Activated naive CD4-positive, alpha-beta T cell treated with anti-CD3 and anti-CD28 coated beads, Interleukin-2, amount 10 ng/mL, durations not matched to agents 7 days and 5 days (primary cell): ENCODE results near the gene IGF2BP2.
"Not testable (repeated sequence)": the region's sequence is repeated elsewhere in the genome, so short reads cannot be mapped to it uniquely, and the experiment has no call there.

Source experiments
- CTCF ChIA-PET: fragments of 350-600 bp; sonication (Branson Sonifier 250); formaldehyde crosslinking; loops from one replicate; lab custom pipeline; 2021; ENCODE audit warnings: antibody characterized with exemption; lab: Charles Lee
- DNase-seq: peaks from one replicate; pipeline ENCODE4 v3.0.0-alpha.2; 2020
- H3K27ac Mint-ChIP-seq: one replicate; pipeline ENCODE4 v1.8.0; 2021; ENCODE audit warnings: mild to moderate bottlenecking, moderate library complexity, mixed read lengths
- H3K27me3 Mint-ChIP-seq: one replicate; pipeline ENCODE4 v1.8.0; 2021; ENCODE audit warnings: mild to moderate bottlenecking, mixed read lengths
- H3K36me3 Mint-ChIP-seq: one replicate; pipeline ENCODE4 v1.8.0; 2021; ENCODE audit warnings: mixed read lengths
- H3K4me1 Mint-ChIP-seq: one replicate; pipeline ENCODE4 v1.8.0; 2021; ENCODE audit warnings: mixed read lengths
- H3K4me3 Mint-ChIP-seq: one replicate; pipeline ENCODE4 v1.8.0; 2021; ENCODE audit warnings: mild to moderate bottlenecking, moderate library complexity, mixed read lengths
- H3K9me3 Mint-ChIP-seq: one replicate; pipeline ENCODE4 v1.8.0; 2021; ENCODE audit warnings: mixed read lengths

The IGF2BP2 gene

DNA sequence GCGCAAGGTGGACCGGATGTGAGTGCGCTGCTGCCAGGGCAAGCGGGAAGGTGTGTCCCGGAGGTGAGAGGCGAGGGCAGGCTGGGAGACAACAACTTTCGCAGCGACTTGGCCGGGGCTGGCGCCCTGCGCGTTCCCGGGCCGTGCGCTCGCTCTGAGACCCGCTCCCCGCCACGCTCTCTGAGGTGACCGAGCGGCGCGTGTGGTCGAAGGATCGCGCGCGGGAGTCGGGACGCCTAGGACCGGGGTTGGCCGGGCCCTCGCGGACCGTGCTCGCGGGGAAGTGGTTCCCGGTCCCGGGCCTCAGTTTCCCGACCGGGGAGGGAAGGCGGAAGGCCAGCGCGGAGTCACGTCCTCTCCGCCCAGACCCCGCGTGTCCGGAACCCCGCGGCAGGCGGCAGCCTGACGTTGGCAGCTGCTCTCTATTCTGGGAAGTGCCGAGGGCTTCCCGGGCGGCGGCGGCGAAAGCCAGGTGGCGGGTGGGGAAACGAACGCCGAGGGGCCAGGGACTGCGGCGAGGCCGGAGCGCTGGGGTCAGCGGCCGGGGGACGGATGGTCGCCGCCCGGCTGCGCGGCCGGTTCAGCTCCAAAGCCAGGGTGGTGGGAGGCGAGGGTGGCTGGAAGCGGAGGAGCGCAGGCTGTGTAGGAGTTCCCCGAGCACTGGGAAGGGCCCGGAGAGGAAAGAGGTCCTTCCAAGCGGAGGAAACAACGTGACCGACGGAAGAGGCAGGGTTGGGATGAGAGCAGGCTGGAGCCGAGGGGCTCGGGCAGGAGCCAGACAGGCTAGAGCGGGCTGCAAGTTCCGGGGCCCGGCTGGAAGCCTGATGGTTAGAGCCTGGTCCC is 1.0 kb upstream of the IGF2BP2 start:
- Mint-ChIP-seq H3K9me3 (no peaks in the 10 kb centered on the region), H3K27me3 (peaks cover 89% of the 10 kb centered on the region), H3K4me3 (peak overlapping the region; percentile 83), H3K36me3 (no peaks in the 10 kb centered on the region), H3K4me1 (peaks cover 24% of the 10 kb centered on the region), H3K27ac (peak overlapping the region; percentile 68)
- CTCF ChIA-PET: no interaction called here
- peak; percentile 72 for DNase-seq

DNA sequence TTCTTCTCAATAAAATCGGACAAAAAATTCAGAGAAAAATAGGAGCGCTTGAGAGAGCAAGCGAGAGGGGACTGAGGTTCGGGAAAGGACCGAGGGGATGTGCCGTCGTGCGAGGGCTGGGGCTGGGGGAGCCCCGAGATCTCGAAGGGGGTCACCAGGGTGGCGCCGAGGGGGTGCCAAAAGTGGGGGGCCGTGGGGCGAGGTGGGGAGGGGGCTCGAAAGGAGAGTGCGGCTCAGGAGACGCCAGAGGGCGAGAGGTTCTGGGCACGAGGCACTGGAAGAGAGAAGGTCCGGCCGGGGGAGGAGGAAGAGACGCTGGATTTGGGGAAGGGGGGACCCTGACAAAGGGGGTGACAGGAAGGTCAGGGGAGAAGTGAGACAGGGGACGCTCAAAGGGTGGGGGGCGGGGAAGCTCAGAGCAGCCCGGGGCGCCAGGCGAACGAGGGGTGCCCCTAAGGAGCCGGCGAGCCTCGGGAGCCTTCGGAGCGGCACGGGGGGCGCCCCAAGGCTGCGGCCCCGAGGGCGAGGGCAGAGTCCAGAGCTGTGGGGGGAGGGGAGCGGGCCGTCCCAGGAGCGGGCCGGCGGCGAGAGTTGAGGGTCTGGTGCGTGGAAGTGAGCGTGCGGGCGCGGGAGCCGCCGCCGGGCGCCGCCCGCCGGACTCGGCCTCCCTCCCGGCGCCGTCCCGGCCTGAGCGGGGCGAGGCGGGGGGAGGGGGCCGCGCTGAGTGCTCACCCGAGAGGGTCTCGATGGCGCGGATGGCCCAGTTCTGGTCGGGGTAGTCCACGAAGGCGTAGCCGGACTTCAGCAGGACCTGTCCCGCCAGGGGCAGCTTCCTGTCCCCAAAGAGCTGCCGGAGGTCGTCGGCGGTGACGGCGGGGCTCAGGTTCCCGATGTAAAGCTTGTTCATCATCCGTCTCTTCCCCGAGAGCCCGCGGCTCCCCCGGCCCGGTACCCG is 514 bp downstream of the IGF2BP2 start:
- Mint-ChIP-seq H3K4me1 (peaks cover 24% of the 10 kb centered on the region), H3K36me3 (no peaks in the 10 kb centered on the region), H3K4me3 (peak overlapping the region; percentile 73), H3K27me3 (peaks cover 90% of the 10 kb centered on the region), H3K9me3 (no peaks in the 10 kb centered on the region), H3K27ac (peak overlapping the region; percentile 73)
- CTCF ChIA-PET: interaction anchor here (0.9 kb wide), 1 partner anchor 150 kb away, joined by 3 read pairs; no protein-coding TSS in a partner anchor
- DNase-seq: peak; percentile 22

DNA sequence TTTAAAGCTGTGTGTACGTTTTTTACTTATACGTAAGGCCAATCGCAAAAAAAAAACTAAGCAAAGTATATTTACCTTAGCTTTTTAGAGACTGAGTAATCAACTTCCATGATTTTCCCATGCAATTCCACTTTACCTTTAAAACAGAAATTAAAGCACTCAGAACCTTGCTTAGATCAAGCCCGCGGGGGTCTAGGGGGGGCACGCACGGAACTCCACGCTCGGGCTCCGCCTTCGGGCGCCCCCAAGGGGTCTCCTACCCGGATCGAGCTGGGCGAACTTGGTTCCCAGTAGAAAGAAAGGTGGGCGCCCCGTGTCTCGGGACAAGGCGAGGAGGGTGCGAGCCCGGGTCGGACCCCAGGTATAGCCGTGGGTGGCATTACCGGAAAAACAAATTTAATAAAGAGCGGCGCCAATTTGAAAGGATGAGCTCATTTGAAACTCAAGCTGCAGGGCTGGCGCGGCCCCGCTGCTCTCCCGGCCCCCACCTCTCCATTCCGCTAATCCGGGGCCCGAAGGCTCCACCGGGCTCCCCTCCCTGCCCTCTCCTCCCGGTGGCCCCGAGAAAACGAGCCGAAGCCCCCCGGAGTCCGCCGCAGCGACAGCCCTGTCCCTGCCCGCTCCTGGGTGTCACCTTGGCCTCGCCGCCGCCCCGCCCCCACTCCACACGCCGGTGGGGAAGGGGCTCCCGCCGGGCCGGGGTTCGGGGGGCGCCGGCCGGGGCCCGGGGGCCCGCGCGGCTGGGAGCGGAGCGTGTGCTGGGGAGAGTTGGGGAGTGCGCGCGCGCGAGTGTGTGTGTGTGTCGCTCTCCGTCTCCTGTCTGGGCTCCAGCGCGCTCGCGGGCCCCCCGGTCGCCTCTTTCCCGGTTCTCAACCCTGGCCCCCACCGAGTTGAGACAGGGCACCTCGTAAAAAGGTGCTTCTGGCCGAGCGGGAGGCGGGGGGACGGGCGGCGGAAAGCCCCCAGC is 1.5 kb downstream of the IGF2BP2 start:
- peaks cover 84% of the 10 kb centered on the region for H3K27me3 Mint-ChIP-seq
- no peaks in the 10 kb centered on the region for H3K36me3 Mint-ChIP-seq
- H3K4me1 Mint-ChIP-seq: peaks cover 24% of the 10 kb centered on the region
- H3K27ac Mint-ChIP-seq: no peak overlapping the region
- peak overlapping the region; percentile 73 for H3K4me3 Mint-ChIP-seq
- H3K9me3 Mint-ChIP-seq: no peaks in the 10 kb centered on the region
- peak; percentile 39 for DNase-seq
- CTCF ChIA-PET: interaction anchor here (0.6 to 1.5 kb wide), 4 partner anchors 55 to 163 kb away, joined by 3 to 4 read pairs (median 3); no protein-coding TSS in a partner anchor

DNA sequence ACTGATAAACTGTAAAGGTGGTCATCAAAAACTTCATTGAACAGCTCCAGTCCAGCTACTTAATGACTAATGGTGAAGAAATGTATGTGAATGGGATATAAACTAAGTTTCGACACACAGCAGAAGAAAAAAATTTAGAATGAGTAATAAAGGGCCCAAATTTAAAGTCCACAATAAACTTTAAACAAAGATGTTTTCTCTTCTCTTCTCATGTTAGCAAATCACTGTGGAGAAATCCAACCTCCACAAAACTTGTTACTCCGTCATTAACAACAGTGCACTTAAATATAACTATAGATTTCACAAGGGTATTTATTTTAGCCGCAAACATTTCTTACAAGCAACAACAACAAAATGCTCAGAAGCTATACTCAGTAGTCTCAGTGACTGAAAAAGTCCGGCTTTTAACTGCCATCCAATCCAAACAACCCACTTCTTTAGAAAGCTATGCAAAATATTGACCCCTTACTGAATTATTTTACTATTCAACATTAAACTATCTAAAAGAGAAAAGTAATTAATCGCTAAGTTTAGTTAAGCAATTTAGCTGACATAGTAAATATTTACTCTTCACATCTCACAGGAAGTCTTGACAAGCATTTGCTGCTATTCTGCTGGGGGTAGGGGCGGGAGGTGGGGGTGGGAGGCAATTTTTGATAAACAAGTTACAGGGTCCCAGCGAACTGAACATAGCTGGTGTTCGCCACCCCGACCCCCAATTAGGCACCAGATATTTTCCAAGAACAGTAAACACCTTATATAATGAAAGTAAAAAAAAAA is 2.4 kb downstream of the IGF2BP2 start:
- DNase-seq: no peak
- CTCF ChIA-PET: interaction anchor here (0.6 to 1.5 kb wide), 4 partner anchors 54 to 162 kb away, joined by 3 to 4 read pairs (median 3); no protein-coding TSS in a partner anchor

DNA sequence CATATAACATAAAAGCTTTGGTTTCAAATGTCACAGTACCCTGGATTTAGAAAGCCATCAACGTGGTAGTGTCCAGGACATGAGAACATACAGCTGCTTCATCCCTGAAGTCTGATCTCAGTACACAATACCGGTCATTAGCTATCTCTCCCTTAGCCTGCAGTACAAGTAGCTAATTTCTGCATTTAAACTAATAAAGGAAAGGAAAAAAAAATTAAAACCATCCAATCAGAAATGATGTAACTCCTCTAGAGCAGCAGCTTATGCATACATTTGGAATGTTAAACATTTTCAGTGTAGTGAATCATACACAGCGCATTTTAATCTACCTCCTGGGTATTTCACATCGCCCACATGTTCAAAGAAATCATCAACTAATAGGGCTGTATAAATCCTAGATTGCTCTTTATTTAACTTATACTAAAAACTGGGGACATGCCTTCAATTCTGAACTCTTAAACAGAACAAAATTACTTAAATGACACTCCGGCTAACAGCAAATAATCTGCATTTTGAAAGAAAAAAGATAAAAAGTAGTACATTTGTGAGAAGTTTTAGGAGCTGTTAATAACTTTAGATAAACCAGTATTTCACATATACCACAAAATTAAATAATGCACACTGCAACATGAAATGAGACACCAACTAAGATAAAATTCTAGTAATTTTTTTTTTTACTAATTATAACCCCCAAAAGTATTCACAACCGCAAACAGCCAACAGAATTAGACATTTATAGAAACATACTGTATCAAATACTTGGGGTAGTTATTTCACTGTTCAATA is 3.7 kb downstream of the IGF2BP2 start:
- Mint-ChIP-seq H3K4me1 (peaks cover 18% of the 10 kb centered on the region), H3K4me3 (no peak overlapping the region), H3K9me3 (no peaks in the 10 kb centered on the region), H3K36me3 (no peaks in the 10 kb centered on the region), H3K27me3 (peaks cover 65% of the 10 kb centered on the region), H3K27ac (no peak overlapping the region)
- CTCF ChIA-PET: interaction anchor here (0.8 kb wide), 1 partner anchor 14 kb away, joined by 3 read pairs; no protein-coding TSS in a partner anchor
- no peak for DNase-seq

More for the DNA sequence above, 2.4 kb downstream of the IGF2BP2 start:
- Mint-ChIP-seq H3K4me3 (no peak overlapping the region), H3K27me3 (peaks cover 77% of the 10 kb centered on the region), H3K36me3 (no peaks in the 10 kb centered on the region), H3K4me1 (peaks cover 24% of the 10 kb centered on the region), H3K27ac (no peak overlapping the region), H3K9me3 (no peaks in the 10 kb centered on the region)

DNA sequence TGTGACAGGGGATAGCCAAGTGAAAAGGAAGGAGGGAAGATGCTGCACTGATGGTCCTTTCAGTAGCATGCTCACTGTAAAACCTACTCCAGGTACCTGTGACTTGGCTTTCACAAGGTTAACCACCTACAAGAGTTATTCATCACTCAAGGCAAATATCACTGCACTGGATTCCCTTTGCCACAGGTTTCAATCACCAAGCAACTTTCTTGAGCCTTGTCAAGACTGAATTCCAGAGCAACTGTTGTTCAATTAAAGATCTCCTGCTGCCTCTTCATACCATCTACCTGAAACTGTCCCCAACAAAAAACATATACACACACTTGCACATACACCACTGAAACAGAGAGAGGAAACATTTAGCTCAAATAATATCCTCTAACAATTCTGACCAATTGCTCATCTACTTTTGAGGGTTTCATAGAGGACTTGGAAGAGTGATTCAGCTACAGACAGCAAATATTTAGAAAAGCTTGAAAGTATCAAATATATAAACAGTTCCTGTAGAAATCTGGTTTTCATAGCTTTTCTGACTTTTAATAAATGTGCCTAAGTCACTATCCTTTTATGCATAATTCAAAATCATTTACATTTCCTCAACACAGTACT is 6.5 kb downstream of the IGF2BP2 start:
- DNase-seq: no peak
- Mint-ChIP-seq H3K27me3 (peaks cover 50% of the 10 kb centered on the region), H3K4me3 (no peak overlapping the region), H3K9me3 (no peaks in the 10 kb centered on the region), H3K4me1 (peaks cover 9% of the 10 kb centered on the region), H3K36me3 (no peaks in the 10 kb centered on the region), H3K27ac (no peak overlapping the region)
- CTCF ChIA-PET: no interaction called here

DNA sequence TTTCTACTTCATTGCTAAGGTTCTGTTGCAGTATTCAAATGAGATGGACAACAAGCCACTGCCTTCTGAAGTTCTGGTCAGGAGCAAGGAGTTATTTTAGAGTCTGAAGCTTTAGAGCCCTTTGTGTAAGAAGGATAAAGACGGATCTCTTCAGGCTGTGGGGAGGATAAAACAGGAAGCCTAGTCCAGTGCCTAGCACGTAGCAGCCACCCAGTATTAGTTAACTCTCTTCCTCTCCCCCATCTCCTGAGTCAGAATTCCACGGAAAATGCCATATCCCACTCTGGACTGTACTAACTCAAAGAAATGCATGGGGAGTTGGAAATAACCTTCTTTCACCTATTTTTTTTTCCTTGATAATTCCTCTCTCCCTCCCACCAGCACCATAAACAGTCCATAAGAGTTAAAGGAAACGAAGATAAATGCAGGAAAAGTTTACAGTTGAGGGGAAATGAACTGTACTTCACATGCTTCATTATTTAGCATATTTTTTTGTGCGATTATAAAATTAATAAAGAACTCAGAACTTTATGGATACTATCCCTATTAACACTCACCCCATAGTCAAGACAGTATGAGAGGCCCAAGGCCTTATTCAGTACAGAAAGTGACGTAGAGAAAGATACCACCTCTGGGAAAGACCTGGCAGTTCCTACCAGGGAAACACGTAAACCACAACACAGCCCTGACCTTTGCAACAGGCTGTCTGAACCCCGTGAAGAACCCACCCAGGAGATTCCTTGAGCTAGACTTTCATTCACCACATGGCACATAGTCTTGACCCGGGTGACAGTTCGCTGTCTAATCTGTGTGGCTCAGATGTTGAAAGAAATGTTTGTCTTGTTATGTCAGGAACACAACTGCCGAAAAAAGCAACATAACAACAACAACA is 9.2 kb downstream of the IGF2BP2 start:
- no peaks in the 10 kb centered on the region for H3K4me1 Mint-ChIP-seq
- DNase-seq: no peak
- no peak overlapping the region for H3K4me3 Mint-ChIP-seq
- no peaks in the 10 kb centered on the region for H3K9me3 Mint-ChIP-seq
- peak overlapping the region; percentile 33 for H3K27ac Mint-ChIP-seq
- CTCF ChIA-PET: no interaction called here
- H3K27me3 Mint-ChIP-seq: peaks cover 39% of the 10 kb centered on the region
- H3K36me3 Mint-ChIP-seq: no peaks in the 10 kb centered on the region

DNA sequence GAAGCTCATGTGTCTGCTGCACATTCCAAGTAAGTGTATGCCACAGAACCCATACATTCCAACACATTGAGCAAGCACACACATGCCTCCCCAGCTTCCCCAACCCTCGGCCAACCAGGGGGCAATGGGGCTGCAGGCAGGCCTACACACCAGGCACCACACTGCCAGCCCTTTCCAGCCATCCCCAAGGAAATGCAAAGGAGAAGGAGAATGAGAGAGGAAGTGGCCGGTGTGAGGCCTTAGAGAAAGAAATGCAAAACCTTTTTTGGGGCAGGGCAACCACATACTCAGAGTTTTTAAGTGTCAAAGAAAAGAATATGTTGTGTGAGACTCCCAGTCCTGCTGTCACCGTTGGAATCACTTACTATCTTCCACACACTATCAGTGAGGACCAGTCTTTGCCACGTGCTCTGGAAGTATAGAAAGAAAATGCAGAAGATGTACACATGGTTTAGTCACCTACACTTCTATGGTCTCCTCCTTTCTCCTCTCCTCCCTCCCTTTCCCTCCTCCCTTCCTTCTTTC is 11.1 kb downstream of the IGF2BP2 start:
- CTCF ChIA-PET: no interaction called here
- no peaks in the 10 kb centered on the region for H3K9me3 Mint-ChIP-seq
- no peak overlapping the region for H3K4me3 Mint-ChIP-seq
- DNase-seq: no peak
- H3K27me3 Mint-ChIP-seq: peaks cover 38% of the 10 kb centered on the region
- no peaks in the 10 kb centered on the region for H3K36me3 Mint-ChIP-seq
- H3K4me1 Mint-ChIP-seq: no peaks in the 10 kb centered on the region
- H3K27ac Mint-ChIP-seq: no peak overlapping the region

DNA sequence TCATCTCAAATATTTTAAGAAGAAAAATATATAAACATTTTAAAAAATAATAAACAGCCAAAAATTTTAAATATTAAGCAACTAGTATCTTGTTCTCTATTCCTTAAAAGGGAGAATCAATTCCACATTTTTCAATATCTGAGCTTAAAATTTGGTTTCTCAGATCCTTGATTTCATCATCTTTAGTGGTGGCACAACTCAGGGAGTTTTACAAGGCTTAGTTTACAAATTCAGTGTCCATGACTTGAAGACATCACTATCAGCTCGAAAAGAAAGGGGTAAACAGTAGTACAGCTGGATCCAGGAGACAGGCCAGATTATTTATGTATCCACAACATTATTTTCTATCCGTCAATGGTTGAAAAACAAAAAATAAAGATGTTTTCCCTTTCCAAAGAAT is 11.6 kb downstream of the IGF2BP2 start:
- H3K4me1 Mint-ChIP-seq: no peaks in the 10 kb centered on the region
- CTCF ChIA-PET: no interaction called here
- H3K4me3 Mint-ChIP-seq: no peak overlapping the region
- no peak for DNase-seq
- peaks cover 34% of the 10 kb centered on the region for H3K27me3 Mint-ChIP-seq
- H3K36me3 Mint-ChIP-seq: no peaks in the 10 kb centered on the region
- no peak overlapping the region for H3K27ac Mint-ChIP-seq
- no peaks in the 10 kb centered on the region for H3K9me3 Mint-ChIP-seq

DNA sequence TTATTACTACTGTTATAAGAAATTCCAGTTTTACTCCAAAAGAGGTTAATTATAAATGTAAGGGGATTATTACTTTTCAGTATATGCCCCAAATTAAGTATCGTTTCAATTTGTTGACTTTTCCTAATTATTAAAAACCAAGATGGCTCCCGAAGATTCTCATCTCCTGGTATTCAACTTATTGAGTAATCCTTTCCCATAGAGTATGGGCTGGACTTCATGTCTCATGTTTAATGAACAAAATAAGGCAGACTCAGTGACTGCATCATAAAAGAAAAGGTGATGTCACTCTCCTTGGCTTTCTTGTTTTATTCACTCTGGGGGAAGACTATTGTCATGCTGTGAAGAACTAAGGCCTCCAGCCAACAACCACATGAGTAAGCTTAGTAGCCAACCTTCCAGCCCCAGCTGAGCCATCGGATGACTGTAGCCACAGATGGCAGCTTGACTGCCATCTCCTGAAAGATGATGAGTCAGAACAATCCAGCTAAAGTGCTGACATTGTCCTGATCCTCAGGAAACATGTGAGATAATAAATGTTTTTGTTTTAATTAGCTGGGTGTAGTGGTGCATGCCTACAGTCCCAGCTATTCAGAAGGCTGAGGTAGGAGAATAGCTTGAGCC is 17.3 kb downstream of the IGF2BP2 start:
- Mint-ChIP-seq H3K27ac (no peak overlapping the region), H3K4me1 (no peaks in the 10 kb centered on the region), H3K27me3 (peaks cover 27% of the 10 kb centered on the region), H3K9me3 (no peaks in the 10 kb centered on the region), H3K4me3 (no peak overlapping the region), H3K36me3 (no peaks in the 10 kb centered on the region)
- CTCF ChIA-PET: interaction anchor here (0.8 kb wide), 1 partner anchor 13 kb away, joined by 3 read pairs; no protein-coding TSS in a partner anchor
- DNase-seq: no peak

DNA sequence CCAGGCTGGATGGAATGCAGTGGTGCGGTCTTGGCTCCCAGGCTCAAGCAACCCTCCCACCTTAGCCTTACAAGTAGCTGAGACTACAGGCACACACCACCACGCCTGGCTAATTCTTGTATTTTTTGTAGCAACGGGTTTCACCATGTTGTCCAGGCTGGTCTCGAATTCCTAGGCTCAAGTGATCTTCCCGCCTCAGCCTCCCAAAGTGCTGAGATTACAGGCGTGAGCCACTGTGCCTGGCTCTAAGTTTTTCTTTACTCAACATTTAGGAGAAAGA is 26.1 kb downstream of the IGF2BP2 start:
- DNase-seq, H3K9me3 Mint-ChIP-seq, H3K27ac Mint-ChIP-seq, H3K27me3 Mint-ChIP-seq, H3K4me1 Mint-ChIP-seq, H3K36me3 Mint-ChIP-seq, CTCF ChIA-PET, H3K4me3 Mint-ChIP-seq: not testable (repeated sequence)
